GM19463 (cell line): ENCODE results near the gene WBP2NL.

Experiments used
- ATAC-seq: cut with Tn5 transposase; IDR thresholded peaks from one replicate; pipeline ENCODE4 v1.9.1; 2021; ENCODE audit warnings: mild to moderate bottlenecking, moderate library complexity; ENCODE audit not compliant: unreplicated experiment

The WBP2NL gene

GRCh38 chr22:41976961-41977566, 21.5 kb upstream of the WBP2NL start:
- ATAC-seq, result no peak

- no peak for ATAC-seq
Measured at GRCh38 chr22:41978732-41979131, 19.9 kb upstream of the WBP2NL start.

- no peak for ATAC-seq
Measured at GRCh38 chr22:41979423-41980250, 19.0 kb upstream of the WBP2NL start.

GRCh38 chr22:41982865-41983264, 15.7 kb upstream of the WBP2NL start:
- no peak for ATAC-seq

- no peak for ATAC-seq
Measured at GRCh38 chr22:41983513-41984405, 14.8 kb upstream of the WBP2NL start.

- ATAC-seq, result no peak
Measured at GRCh38 chr22:41987276-41987675, 11.3 kb upstream of the WBP2NL start.

GRCh38 chr22:41989246-41989645, 9.3 kb upstream of the WBP2NL start:
- ATAC-seq, result no peak

- ATAC-seq, result no peak
Measured at GRCh38 chr22:41991111-41991510, 7.5 kb upstream of the WBP2NL start.

- ATAC-seq, result no peak
Measured at GRCh38 chr22:41992496-41992895, 6.1 kb upstream of the WBP2NL start.

GRCh38 chr22:41995211-41995610, 3.4 kb upstream of the WBP2NL start:
- no peak for ATAC-seq

GRCh38 chr22:41996826-41997225, 1.8 kb upstream of the WBP2NL start:
- no peak for ATAC-seq

- no peak for ATAC-seq
Measured at GRCh38 chr22:42000466-42000865, 1.9 kb downstream of the WBP2NL start.

GRCh38 chr22:42001121-42001520, 2.5 kb downstream of the WBP2NL start:
- no peak for ATAC-seq

GRCh38 chr22:42001706-42002105, 3.1 kb downstream of the WBP2NL start:
- ATAC-seq, result no peak

GRCh38 chr22:42007922-42008321, 9.3 kb downstream of the WBP2NL start:
- no peak for ATAC-seq

- ATAC-seq, result no peak
Measured at GRCh38 chr22:42010778-42011177, 12.2 kb downstream of the WBP2NL start.

GRCh38 chr22:42013385-42013784, 14.8 kb downstream of the WBP2NL start:
- no peak for ATAC-seq

- ATAC-seq, result no peak
Measured at GRCh38 chr22:42016111-42016510, 17.5 kb downstream of the WBP2NL start.

GRCh38 chr22:42018224-42018623, 19.6 kb downstream of the WBP2NL start:
- ATAC-seq, result no peak

- ATAC-seq, result no peak
Measured at GRCh38 chr22:42021571-42021970, 23.0 kb downstream of the WBP2NL start.

- no peak for ATAC-seq
Measured at GRCh38 chr22:42022162-42022847, 23.7 kb downstream of the WBP2NL start.
